Measurements from ENCODE around the gene ETFA. TPM values are rescaled to one million over a fixed set of nuclear protein-coding genes. Genes with fewer than 3 reads are reported as not detected.

The ETFA gene
- polyA plus RNA-seq, 1 donor from 2014 or later: 107 TPM

DNA sequence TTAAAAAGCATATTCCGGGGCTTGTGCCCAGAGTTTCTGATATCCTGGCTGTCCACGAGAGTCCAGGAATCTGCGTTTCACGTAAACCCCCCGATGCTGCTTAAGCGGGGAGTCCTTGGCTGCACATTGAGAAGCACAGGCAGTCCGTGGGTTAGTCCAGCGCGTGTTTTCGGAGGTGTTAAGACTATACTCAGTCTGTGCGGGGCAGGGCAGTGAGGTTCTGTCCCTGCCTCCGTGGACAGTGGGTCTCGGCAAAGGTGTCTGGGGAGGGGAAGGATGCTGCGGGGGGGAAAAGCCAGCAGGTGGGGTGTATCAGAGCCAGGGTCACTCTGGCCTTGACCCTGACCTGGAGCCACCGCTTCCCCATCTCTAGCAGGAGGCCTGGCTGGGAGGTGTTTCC is 145.3 kb downstream of the ETFA start:
- no peaks in the 10 kb centered on the region for H3K36me3 Mint-ChIP-seq
- H3K9me3 Mint-ChIP-seq: no peaks in the 10 kb centered on the region
- no peak overlapping the region for H3K4me3 Mint-ChIP-seq

More for the DNA sequence above, 145.3 kb downstream of the ETFA start:
- H3K4me1 Mint-ChIP-seq: no peaks in the 10 kb centered on the region
- H3K27me3 Mint-ChIP-seq: no peaks in the 10 kb centered on the region
- H3K27ac Mint-ChIP-seq: no peak overlapping the region

Other genes starting within 250 kb of the ETFA start
- gene ISL2, start 25.3 kb upstream of the ETFA start, polyA plus RNA-seq: 0.89 TPM

Measured in IgD-negative memory B cell (primary cell).